GM12874 (cell line): ENCODE measurements around the gene SCART1.

Experiments used
- TF ChIP-seq, protein P1 (sequence below): IDR thresholded peaks from 2 replicates; pipeline ENCODE4 v1.5.1; 2011; ENCODE audit warnings: low read depth, mild to moderate bottlenecking, control low read depth, low read length, moderate library complexity; ENCODE audit not compliant: insufficient read depth

Gene SCART1

GRCh38 chr10:133451346-133451745 is 2.4 kb upstream of the SCART1 start:
- TF ChIP-seq, protein P1, sequence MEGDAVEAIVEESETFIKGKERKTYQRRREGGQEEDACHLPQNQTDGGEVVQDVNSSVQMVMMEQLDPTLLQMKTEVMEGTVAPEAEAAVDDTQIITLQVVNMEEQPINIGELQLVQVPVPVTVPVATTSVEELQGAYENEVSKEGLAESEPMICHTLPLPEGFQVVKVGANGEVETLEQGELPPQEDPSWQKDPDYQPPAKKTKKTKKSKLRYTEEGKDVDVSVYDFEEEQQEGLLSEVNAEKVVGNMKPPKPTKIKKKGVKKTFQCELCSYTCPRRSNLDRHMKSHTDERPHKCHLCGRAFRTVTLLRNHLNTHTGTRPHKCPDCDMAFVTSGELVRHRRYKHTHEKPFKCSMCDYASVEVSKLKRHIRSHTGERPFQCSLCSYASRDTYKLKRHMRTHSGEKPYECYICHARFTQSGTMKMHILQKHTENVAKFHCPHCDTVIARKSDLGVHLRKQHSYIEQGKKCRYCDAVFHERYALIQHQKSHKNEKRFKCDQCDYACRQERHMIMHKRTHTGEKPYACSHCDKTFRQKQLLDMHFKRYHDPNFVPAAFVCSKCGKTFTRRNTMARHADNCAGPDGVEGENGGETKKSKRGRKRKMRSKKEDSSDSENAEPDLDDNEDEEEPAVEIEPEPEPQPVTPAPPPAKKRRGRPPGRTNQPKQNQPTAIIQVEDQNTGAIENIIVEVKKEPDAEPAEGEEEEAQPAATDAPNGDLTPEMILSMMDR: no peak

DNA sequence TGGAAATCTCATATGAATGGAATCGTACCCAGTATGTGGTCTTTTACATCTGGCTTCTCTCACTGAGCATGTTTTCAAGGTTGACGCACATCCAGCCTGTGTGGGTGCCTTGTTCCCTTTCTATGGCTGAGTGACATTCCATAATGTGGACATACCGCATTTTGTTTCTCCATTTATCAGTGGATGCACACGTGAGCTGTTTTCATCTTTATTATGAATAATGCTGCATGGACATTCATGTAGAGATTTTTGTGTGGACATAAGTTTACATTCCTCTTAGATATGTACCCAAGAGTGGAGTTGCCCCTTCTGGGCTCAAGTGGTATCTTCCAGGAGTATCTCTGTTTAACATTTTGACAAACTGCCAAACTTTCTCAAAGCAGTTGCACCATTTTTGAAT is 1.3 kb upstream of the SCART1 start:
- TF ChIP-seq, protein P1: no peak

DNA sequence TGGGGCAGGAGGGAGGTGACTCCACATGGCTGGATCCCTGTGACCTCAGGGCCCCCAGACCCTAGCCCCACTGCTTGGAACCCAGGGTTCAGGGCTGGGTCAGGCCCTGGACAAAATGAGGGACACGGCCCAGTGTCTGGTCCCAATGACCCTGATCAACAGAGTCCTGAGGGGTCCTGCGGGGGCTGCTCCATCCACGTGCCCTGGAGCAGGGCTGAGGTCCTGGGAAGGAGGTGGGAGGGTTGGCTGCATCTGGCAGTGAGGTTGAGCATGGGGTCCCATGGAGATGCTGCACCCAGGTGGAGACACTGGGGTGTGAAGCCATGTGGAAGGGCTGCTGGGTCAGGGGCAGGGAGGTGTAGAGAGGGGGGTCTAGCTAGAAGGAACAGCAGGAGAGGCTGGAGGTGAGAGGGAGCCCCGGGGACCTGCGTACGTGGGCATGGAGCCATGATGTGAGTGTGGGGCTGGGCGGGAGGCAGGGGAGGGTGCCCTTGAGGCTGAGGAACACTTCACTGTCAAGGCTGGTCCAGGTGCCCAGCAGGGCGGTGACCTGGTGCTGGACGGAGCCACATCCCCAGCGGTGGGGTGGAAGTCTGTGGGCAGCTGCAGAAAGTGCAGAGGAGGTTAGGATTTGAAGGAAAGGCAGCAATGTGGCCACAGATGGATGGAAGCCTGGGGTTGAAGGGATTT is 604 bp downstream of the SCART1 start:
- TF ChIP-seq, protein P1: no peak

DNA sequence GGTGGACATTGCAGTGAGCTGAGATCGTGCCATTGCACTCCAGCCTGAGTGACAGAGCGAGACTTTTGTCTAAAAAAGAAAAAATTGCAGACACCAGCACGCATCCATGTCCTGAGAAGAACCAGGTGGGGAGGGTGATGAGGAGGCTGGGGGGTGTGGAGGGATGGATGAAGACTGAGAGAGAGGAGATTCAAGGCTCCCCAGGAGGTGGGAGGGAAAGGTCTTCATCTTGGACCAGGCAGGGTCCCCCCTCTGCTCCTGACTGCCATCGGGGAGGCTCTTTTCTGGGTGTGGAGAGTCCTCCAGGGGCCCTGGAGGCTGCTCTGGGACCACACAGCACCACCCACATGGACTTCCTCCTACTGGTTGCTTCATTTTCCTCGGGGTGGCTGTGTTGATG is 1.5 kb downstream of the SCART1 start:
- TF ChIP-seq, protein P1: no peak

DNA sequence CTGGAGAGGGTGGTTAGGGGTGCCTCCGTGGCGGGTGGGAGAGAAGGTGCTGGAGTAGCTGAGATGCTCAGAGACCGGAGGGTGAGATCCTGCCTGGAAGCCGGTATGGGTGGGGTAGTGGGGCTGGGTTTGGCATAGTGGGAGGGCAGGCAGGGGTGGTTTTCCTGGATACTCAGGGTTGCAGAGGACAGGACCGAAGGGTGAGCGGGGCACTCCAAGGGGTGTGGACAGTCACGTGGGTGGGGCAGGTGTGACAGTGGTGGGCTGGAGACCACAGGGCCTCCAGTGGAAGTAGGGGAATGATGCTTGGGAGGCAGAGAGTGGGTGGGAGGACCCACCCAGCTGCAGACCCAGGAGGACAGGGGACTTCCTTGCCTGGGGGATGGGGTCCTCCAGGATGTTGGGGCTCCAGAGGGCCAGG is 1.9 kb downstream of the SCART1 start:
- TF ChIP-seq, protein P1: no peak

DNA sequence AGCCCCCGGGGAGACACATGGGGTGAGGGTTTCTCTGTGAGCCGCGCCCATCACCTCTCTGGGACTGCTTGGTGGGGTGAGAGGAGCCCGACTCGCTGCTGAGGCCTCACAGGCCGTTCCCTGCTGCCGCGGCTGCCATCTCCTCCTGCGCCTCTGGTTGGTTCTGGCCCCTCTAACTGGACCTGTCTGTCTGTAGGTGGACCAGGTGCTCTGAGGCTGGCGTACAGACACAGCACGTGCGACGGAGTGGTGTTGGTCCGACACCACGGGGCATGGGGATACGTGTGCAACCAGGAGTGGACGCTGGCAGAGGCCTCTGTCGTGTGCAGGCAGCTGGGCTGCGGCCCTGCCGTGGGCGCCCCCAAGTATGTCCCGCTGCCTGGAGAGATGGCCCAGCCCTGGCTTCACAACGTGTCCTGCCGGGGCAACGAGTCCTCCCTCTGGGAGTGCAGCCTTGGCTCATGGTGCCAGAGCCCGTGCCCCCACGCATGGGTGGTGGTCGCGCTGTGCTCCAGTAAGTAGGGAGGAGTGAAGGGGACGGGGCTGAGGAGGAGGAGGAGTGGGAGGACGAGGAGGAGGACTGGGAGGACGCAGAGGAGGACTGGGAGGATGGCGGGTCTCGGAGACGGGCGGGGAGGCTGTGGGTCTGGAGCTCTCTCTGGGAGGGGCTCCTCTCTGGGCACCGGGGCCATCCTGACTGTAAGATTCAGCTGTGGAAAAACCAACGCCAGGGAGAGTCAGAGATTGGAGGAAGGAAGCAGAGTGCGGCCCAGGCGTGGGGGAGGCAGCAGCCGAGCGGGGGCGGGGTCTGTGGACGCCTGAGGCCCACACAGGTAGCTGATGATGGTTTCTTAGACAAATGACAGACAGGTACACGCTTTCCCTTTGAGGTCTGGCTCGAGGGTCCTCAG is 2.6 kb downstream of the SCART1 start:
- TF ChIP-seq, protein P1: no peak

- TF ChIP-seq, protein P1: no peak
These were observed 3.5 kb downstream of the SCART1 start for GRCh38 chr10:133457100-133457841.
